Muscle of leg (tissue), 11 donors: ENCODE results near the gene ZNF335. TPM values are rescaled to one million over a fixed set of nuclear protein-coding genes. Genes with fewer than 3 reads are reported as not detected.

ENCODE experiments used
- DNase-seq: peaks from one replicate; pipeline ENCODE4 v3.0.0; 2013
- H3K27ac ChIP-seq: one replicate; pipeline ENCODE4 v1.5.1; 2013; ENCODE audit warnings: mild to moderate bottlenecking, low read length, control low read depth
- H3K27me3 ChIP-seq: one replicate; pipeline ENCODE4 v1.6.1; 2013; ENCODE audit warnings: low read length; ENCODE audit not compliant: control insufficient read depth, insufficient read depth
- H3K36me3 ChIP-seq: one replicate; pipeline ENCODE4 v1.6.1; 2013; ENCODE audit warnings: low read length; ENCODE audit not compliant: control insufficient read depth, insufficient read depth
- H3K4me1 ChIP-seq: one replicate; pipeline ENCODE4 v1.6.1; 2013; ENCODE audit warnings: low read length; ENCODE audit not compliant: control insufficient read depth, insufficient read depth
- H3K4me3 ChIP-seq: one replicate; pipeline ENCODE4 v1.5.1; 2013; ENCODE audit warnings: low read length, control low read depth
- H3K9me3 ChIP-seq: replicated peaks from 2 replicates; pipeline ENCODE4 v1.6.1; 2013; ENCODE audit warnings: low read depth, low read length; ENCODE audit not compliant: control insufficient read depth
- WGBS: methylation state at CpG from one replicate; pipeline ENCODE4 v1.1.5; 2013; ENCODE audit warnings: missing lambda C conversion rate; ENCODE audit not compliant: insufficient coverage; 5-methylcytosine and 5-hydroxymethylcytosine counted together
- polyA plus RNA-seq, 8 donors: library from polyadenylated mRNA; unstranded; fragments of 120-200 nt; gene quantifications; one replicate each; pipeline versions ENCODE4 v1.2.1 to v1.2.3, GENCODE V29; 2013; ENCODE audit warnings: inconsistent platforms in 1 of 8, low replicate concordance in 1 of 8; ENCODE audit not compliant: insufficient read length in 8 of 8, insufficient read depth in 1 of 8
- total RNA-seq: library from RNA; stranded (reverse); fragments of 120-200 nt; gene quantifications from one replicate; pipeline ENCODE4 v1.2.4, GENCODE V29; 2013

Gene ZNF335
- total and polyA plus RNA-seq, 9 donors, result 7.8 to 12.4 (median 9.6) TPM

DNA sequence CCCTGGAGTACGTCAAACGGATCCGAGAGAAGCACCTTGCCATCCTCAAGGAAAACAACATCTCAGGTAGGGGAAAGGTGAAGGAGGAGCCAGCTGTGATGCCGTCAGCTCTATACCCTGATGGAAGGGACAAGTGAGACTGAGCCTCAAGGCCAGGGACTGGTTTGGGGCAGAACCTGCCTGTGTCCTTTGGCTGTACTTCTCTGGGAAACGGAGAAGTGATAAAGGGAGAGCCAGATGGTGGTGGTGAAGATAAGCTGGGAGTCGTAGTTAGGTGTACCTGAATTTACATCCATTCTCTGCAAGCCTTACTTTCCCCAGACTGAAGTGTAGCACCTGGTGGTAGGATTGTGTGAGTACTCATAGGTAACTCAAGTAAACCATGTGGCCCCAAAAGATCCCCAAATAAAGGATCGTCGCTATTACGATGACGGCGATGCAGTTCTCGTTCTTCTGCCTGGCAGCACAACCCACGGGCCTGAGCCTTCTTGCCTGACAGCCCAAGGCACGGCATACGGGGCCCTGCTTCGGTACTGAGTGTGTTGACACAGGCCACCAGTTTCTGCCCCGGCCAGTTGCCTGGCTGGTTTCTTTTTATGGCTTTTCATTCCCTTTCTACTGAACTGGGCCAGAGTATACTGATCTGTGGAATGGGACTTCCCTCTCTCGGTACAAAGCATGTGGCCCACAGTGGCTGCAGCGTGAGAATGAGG lies 26.9 kb downstream of the ZNF335 start:
- Histone ChIP-seq H3K27ac (no peak overlapping the region), H3K27me3 (no peaks in the 10 kb centered on the region), H3K9me3 (no peaks in the 10 kb centered on the region), H3K36me3 (peaks cover 93% of the 10 kb centered on the region), H3K4me1 (peaks cover 5% of the 10 kb centered on the region), H3K4me3 (no peak overlapping the region)
- no peak for DNase-seq
- 84% methylated on average over 14 of the region's 19 CpGs for WGBS

DNA sequence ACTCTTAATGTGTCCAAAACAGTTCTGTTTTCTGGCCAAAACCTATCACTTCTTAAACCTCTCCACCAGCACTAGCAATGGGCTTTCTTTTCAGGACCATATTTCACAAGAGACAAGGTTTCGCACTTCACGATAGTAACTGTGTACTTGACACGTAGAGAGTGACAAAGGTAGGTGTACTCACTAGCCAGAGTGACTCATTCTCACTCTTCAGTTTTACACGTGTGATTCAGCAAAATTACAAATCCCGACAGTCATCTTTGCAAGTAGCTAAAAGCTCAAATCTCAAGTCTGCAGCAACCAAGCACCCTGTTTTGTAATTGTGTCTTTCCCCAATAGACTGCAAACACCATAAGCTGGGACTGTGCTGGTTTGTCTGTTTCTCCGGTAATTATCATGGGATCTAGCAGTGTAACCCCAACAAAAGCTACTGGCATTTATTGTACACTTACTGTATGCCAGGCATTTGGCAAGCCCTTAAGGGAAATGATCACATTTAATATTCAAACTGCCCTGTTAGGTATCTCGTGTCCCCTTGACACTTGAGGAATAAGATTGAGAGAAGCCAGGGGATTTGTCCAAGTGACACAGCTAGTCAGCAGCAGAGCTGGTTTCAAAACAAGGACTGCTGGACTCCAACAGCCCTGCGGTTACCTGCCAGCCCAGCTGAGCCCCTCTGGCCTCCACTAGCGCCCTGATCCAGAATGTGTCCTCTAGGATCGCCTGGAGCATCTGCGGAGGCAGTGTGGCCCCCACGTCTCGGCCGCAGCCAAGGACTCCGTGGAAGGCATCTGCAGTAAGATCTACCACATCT lies 27.6 kb downstream of the ZNF335 start:
- no peak overlapping the region for H3K4me3 ChIP-seq
- no peaks in the 10 kb centered on the region for H3K27me3 ChIP-seq
- DNase-seq, result no peak
- 85% methylated on average over 12 of the region's 15 CpGs for WGBS
- no peaks in the 10 kb centered on the region for H3K9me3 ChIP-seq
- peaks cover 5% of the 10 kb centered on the region for H3K4me1 ChIP-seq
- H3K27ac ChIP-seq, result no peak overlapping the region
- peaks cover 93% of the 10 kb centered on the region for H3K36me3 ChIP-seq

DNA sequence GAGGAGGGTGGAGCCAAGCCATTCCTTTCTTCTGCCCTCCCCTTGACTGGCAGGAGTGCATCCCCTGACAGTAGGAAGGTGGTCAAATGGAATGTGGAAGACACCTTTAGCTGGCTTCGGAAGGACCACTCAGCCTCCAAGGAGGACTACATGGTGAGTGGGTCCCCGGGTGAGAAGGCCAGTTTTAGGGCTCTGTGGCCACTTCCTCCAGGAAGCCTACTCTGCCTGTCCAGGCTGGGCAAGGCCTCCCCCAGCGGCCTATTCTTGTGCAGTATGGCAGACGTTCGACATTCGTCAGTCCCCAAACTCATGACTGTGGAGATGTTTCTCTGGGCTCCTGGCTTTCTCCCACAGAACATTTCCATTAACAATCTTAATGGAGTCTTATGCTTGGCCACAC lies 28.4 kb downstream of the ZNF335 start:
- H3K27ac ChIP-seq, result no peak overlapping the region
- DNase-seq, result no peak
- WGBS, result 87% methylated on average over 6 of the region's 6 CpGs
- no peak overlapping the region for H3K4me3 ChIP-seq
- peaks cover 93% of the 10 kb centered on the region for H3K36me3 ChIP-seq
- H3K9me3 ChIP-seq, result no peaks in the 10 kb centered on the region
- no peaks in the 10 kb centered on the region for H3K4me1 ChIP-seq
- no peaks in the 10 kb centered on the region for H3K27me3 ChIP-seq

DNA sequence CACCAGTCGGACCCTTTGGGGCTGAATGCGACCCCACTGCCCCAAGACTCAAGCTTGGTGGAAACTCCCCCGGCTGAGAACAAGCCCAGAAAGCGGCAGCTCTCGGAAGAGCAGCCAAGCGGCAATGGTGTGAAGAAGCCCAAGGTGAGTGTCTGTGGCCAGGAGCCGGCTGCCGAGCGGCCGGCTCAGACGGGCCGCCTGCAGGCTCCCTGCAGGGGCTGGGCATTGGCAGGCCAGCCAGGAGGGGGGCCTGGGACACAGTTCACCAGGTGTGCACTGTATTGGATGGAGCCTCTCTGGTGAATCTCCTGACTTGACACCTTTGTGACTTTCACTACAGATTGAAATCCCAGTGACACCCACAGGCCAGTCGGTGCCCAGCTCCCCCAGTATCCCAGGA lies 31.5 kb downstream of the ZNF335 start:
- no peak for DNase-seq
- H3K4me3 ChIP-seq, result no peak overlapping the region
- H3K36me3 ChIP-seq, result peaks cover 79% of the 10 kb centered on the region
- WGBS, result 92% methylated on average over 10 of the region's 13 CpGs
- H3K27ac ChIP-seq, result no peak overlapping the region
- H3K9me3 ChIP-seq, result no peaks in the 10 kb centered on the region
- peaks cover 5% of the 10 kb centered on the region for H3K4me1 ChIP-seq
- no peaks in the 10 kb centered on the region for H3K27me3 ChIP-seq

DNA sequence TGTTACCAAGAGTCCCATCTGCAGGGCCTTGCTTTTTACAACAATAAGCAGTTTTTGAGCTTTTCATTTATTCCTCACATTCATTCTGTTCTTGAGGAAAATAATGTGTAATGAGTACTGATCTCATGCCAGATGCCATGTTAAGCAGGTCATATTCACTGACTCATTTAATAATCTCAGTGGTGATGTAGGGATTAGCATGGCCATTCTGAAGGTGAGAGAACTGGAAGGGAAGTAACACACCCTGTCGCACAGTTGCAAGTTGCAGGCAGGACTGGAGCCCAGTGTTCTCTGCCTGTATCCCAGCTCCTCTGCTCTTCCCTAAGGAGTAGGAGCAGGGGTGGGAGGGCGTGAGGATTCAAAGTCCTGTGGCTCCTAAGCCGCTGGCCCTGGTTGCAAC lies 31.9 kb downstream of the ZNF335 start:
- H3K36me3 ChIP-seq, result peaks cover 74% of the 10 kb centered on the region
- H3K4me1 ChIP-seq, result peaks cover 5% of the 10 kb centered on the region
- 86% methylated on average over 1 of the region's 3 CpGs for WGBS

DNA sequence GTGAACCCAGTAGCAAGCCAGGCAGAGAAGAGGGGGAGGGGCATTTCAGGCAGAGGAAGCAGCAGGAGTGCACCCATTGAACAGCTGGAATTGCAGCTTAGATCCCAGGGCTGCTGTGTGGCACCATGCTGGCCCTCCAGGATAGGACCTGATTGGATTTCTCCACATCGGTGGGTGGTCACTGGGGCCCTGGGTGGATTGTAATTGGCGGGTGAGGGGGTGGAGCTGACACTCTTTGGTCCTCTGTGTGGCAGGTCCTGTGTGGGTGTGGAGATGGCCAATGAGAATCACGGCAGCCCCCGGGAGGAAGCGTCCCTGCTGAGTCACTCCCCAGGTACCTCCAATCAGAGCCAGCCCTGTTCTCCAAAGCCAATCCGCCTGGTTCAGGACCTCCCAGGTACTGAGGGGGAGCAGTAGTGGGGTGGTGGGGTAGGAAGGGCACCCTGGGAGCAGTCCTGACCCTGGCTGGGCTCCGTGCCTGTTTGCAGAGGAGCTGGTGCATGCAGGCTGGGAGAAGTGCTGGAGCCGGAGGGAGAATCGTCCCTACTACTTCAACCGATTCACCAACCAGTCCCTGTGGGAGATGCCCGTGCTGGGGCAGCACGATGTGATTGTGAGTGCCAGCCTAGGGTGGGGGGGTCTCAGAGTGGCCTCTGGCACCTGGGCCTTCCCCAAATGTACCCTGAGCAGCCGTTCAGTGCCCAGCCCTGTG lies 33.1 kb downstream of the ZNF335 start:
- WGBS, result 89% methylated on average over 5 of the region's 13 CpGs

More for the DNA sequence above, 31.9 kb downstream of the ZNF335 start:
- no peak for DNase-seq
- H3K9me3 ChIP-seq, result no peaks in the 10 kb centered on the region
- no peak overlapping the region for H3K27ac ChIP-seq
- no peaks in the 10 kb centered on the region for H3K27me3 ChIP-seq
- H3K4me3 ChIP-seq, result no peak overlapping the region

DNA sequence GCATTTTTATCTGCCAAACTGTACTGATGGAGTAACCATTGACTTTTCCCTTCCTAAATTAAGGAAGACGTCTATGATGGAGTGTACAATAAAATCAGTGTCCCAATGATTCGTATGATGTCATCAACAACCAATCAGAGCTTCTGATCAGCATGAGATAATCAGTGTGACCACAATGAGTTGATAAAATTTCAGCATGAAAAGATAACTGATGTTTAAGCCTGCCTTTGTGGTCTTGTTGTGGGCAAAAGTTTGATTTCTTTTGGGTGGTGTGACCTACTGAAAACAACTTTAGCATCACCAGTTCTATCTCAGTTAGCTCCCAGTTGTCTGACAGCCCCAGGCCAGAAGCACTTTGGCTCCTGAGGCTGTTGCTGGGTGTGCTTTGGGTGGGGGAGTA lies 34.2 kb downstream of the ZNF335 start:
- 100% methylated on average over 1 of the region's 2 CpGs for WGBS
- no peak for DNase-seq
- H3K27ac ChIP-seq, result no peak overlapping the region
- H3K9me3 ChIP-seq, result no peaks in the 10 kb centered on the region
- H3K36me3 ChIP-seq, result peaks cover 54% of the 10 kb centered on the region
- no peak overlapping the region for H3K4me3 ChIP-seq
- H3K27me3 ChIP-seq, result no peaks in the 10 kb centered on the region
- H3K4me1 ChIP-seq, result peaks cover 18% of the 10 kb centered on the region

More for the DNA sequence above, 33.1 kb downstream of the ZNF335 start:
- no peak overlapping the region for H3K4me3 ChIP-seq
- DNase-seq, result no peak
- H3K27me3 ChIP-seq, result no peaks in the 10 kb centered on the region
- H3K9me3 ChIP-seq, result no peaks in the 10 kb centered on the region
- peaks cover 9% of the 10 kb centered on the region for H3K4me1 ChIP-seq
- no peak overlapping the region for H3K27ac ChIP-seq
- peaks cover 63% of the 10 kb centered on the region for H3K36me3 ChIP-seq

DNA sequence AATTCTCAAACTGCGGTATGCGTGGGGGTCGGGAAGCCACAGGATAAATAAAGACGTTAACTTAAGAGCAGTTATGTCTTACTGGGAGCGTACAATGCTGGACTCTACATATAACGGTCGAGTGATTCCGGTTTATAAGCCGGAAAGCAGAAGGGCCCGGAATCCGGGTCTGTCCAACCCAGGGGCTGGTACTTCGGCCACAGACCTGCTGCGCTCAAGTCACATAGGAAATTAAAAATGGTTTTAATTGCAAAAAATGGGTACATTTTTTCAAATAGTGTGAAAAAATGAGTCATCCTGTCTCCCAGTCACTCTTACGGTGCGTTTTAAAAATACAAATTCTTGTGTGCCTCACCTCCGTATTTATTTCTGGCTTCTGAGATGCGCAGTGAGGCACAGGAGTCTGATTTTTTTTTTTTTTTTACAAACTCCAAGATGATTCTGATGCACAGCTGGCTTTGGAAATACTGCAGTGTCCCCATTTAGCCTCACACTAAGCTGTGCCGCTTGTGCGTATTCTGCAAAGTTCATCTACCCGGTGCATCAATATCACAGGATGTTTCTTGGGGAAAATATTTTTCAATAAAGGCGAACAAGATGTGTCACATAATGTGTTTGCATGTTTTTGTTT lies 36.5 kb downstream of the ZNF335 start:
- Histone ChIP-seq H3K36me3 (peaks cover 39% of the 10 kb centered on the region), H3K27me3 (no peaks in the 10 kb centered on the region), H3K4me3 (peak overlapping the region; percentile 65), H3K27ac (peak overlapping the region; percentile 90), H3K4me1 (peaks cover 18% of the 10 kb centered on the region), H3K9me3 (no peaks in the 10 kb centered on the region)
- no peak for DNase-seq
- 0% methylated on average over 13 of the region's 21 CpGs for WGBS

DNA sequence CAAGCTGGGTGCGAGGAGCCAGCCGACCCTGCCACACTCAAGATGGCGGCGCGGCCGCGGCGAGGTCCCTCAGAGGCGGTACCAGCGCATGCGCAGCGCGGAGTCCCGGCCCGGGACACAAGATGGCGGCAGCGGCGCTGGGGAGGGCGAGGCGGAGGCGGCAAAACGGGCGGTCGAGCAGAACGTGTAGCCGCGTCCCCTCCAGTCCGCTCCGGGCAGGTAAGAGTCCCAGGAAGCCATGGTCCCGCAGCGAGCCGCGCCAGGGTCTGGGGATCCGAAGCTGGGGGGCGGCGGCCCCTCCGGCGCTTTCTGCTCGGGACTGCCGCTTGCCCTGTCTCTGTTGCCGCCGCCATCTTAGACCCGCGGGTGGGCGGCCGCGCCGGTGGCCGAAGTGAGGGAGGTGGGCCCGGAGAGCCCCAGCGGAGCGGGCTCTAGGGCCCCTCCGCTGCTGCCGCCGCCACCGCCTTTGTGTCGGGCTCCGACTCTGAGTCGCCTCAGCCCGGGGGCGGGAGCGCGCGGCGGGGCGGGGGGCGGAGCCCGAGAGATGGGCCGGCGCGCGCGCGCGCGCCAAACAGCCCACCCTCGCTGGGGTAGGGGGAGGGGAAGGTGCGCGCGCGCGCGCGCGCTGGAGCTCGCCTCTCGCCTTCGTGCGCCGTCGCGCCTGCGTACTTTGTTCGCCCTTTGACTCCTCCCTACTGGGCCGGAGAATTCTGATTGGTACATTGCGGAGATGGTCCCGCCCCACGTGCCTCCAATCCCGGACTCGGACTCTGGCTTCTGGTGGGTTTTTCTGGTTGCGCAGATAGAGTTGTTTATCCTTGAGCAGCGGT lies 37.2 kb downstream of the ZNF335 start, which contains the start of gene PCIF1:
TSS of gene PCIF1 (plus strand) at position 98 of the 830 bp plus-strand sequence. CDS start 4,317 bp downstream, outside the sequence.
- H3K4me3 ChIP-seq, result peak within 1 kb of the TSS; percentile 99
- WGBS, result under 1% methylated on average over 91 of the region's 102 CpGs
- peaks cover 32% of the 10 kb centered on the region for H3K36me3 ChIP-seq
- H3K27me3 ChIP-seq, result no peaks in the 10 kb centered on the region
- H3K27ac ChIP-seq, result peak within 1 kb of the TSS; percentile 100
- peak; percentile 99 for DNase-seq
- H3K9me3 ChIP-seq, result no peaks in the 10 kb centered on the region
- peaks cover 18% of the 10 kb centered on the region for H3K4me1 ChIP-seq
